ENCODE results near the gene TPCN1.

DNA sequence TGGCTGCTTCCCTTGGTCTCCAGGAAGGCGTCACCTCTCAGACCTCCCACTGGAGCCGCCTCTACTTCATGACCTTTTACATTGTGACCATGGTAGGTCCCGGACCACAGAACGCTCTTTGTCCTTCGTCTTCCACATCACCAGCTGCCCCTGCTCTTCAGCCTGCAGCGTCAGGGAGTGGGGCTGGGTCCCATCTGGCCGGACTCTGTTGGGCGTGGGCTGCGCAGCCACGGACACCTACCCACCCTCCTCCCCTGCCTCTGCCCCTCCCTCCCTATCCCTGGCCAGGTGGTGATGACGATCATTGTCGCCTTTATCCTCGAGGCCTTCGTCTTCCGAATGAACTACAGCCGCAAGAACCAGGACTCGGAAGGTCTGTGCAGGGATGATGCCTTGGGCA is 70.3 kb downstream of the TPCN1 start:
- no peak for TF ChIP-seq HDAC2 (CRISPR knock-in tag; IDR thresholded peaks at IDR 0.05)
- no peak for TF ChIP-seq ATF7 (IDR thresholded peaks at IDR 0.05)
- no peak for TF ChIP-seq ATF7 (CRISPR knock-in tag; IDR thresholded peaks at IDR 0.05)
- no peak for TF ChIP-seq POLR2A (IDR thresholded peaks at IDR 0.05; ENCODE audit: insufficient read depth in 1 of 2, low read depth in 2 of 2, low read length in 2 of 2)
- TF ChIP-seq CTCF (CRISPR knock-in tag; IDR thresholded peaks at IDR 0.05), result no peak
- TF ChIP-seq SMC3 (IDR thresholded peaks at IDR 0.05; ENCODE audit: low read length), result no peak
- no peak for TF ChIP-seq POLR2AphosphoS5 (IDR thresholded peaks at IDR 0.05; ENCODE audit: low read depth, low read length)
- no peak for TF ChIP-seq ZNF629 (CRISPR knock-in tag; conservative IDR thresholded peaks at IDR 0.05)
- TF ChIP-seq CEBPB (IDR thresholded peaks at IDR 0.05; ENCODE audit: borderline replicate concordance, low read depth, low read length), result no peak
- no peak for TF ChIP-seq MED8 (CRISPR knock-in tag; IDR thresholded peaks at IDR 0.05; ENCODE audit: insufficient replicate concordance)
- no peak for TF ChIP-seq ASH2L (IDR thresholded peaks at IDR 0.05; ENCODE audit: insufficient read length, low read depth, low read length)
- TF ChIP-seq YY1 (IDR thresholded peaks at IDR 0.05; ENCODE audit: insufficient read depth, insufficient replicate concordance, low read depth, low read length), result no peak
